Neural cell (in vitro differentiated cells): ENCODE results near the gene ZNF346.

ENCODE experiments used
- REST ChIP-seq: IDR thresholded peaks from 2 replicates; pipeline ENCODE4 v1.6.1; 2012; ENCODE audit warnings: borderline replicate concordance
- SMC3 ChIP-seq: fragments of 450-650 bp; conservative IDR thresholded peaks from 2 replicates; pipeline ENCODE4 v1.6.1; 2014; ENCODE audit warnings: antibody characterized with exemption, mild to moderate bottlenecking, moderate library complexity; ENCODE audit not compliant: poor library complexity

- no peak for TF ChIP-seq SMC3
- no peak for TF ChIP-seq REST
These were observed 69.9 kb downstream of the ZNF346 start for GRCh38 chr5:177092178-177093081.
